ENCODE measurements around the gene CCNT1.
"Not testable (repeated sequence)": the region's sequence is repeated elsewhere in the genome, so short reads cannot be mapped to it uniquely, and the experiment has no call there.

CCNT1 gene

GRCh38 chr12:48716493-48717251 lies at the start of gene CCNT1:
Gene CCNT1, minus strand, starts transcription at chr12:48716707. Its CDS starts 32 bp downstream, at chr12:48716675.
- DNase-seq: peak; percentile 100

DNA sequence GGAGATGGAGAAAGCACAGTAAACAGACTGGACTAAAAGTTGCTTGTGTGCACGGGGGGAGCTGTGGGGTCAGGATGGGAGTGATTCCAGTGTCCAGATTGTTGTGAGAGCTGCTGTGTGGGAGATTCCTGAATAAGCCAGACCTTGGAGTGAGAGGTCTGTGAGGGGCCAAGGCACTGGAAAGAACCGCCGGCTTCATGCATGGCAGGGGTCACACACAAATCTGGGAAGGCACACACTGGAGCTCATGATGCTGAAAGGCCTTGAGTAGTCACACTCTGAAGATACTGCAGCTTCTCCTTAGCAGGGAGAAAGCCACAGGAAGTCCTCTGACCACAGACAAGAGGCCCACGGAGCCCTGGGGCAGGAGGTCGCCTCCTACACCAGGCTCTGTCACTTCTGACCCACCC lies 49.3 kb upstream of the CCNT1 start:
- peak; percentile 69 for DNase-seq

- DNase-seq: no peak
Observed at GRCh38 chr12:48764521-48764920, 48.0 kb upstream of the CCNT1 start.

DNA sequence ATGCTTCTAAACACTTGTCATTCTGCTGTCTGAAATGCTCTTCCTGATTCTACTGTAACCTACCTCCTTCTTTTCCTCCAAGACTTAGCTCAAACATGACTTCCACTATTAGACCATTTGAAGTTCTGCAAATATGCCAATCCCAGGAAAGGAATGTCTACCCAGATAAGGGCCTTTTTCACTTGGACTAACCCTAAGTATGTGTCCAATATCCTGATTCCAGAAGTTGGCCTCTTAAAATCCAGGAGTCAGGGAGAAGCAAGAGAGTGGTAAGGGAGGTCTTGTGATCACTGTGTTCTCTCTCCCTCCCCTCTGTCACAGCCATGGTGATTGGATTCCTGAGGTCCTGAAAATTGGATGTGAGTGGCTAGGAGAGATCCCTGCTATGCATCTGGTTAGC lies 42.2 kb upstream of the CCNT1 start:
- no peak for DNase-seq

DNA sequence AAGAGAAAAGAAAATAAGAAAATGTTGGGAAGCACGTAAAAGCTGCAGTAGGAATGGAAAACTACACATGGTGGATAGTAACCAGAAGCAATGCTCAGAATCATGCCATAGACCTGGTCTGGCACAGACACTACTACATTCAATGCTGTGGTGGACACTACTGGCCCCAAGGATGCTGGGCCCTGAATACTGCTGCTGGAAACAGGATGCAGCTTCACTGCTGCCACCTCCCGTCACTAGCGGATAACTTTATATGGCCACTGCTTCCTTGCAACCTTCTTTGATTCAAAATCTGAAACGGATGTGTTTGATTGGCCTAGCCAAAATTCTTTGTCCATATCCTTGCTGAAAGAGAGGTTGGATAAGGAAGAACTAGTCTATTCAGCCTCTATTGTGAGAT lies 41.7 kb upstream of the CCNT1 start:
- no peak for DNase-seq

GRCh38 chr12:48750769-48751356 lies 34.4 kb upstream of the CCNT1 start:
- DNase-seq: no peak

- no peak for DNase-seq
Observed at GRCh38 chr12:48750215-48750614, 33.7 kb upstream of the CCNT1 start.

DNA sequence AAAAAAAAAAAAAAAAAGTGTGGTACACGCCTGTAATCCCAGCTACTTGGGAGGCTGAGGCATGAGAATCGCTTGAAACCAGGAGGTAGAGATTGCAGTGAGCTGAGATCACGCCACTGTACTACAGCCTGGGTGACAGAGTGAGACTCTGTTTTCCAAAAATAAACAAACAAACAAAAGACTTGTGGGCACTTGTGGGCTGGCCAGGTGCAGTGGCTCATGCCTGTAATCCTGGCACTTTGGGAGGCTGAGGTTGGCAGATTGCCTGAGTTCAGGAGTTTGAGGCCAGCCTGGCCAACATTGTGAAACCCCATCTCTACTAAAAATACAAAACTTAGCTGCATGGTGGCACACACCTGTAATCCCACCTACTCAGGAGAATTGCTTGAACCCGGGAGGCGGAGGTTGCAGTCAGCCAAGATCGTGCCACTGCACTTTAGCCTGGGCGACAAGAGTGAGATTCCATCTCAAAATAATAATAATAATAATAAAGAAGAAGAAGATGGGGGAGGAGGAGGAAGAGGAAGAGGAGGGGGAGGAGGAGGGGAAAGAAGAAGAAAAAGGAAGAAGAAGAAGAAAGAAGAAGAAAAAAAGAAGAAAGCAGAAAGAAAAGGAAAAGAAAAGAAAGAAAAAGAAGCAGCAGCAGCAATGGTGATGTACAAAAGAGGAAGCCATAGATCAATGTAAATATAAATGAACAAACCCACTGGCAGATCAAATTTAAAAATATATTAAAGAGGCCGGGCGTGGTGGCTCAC lies 27.9 kb upstream of the CCNT1 start:
- no peak for DNase-seq

DNA sequence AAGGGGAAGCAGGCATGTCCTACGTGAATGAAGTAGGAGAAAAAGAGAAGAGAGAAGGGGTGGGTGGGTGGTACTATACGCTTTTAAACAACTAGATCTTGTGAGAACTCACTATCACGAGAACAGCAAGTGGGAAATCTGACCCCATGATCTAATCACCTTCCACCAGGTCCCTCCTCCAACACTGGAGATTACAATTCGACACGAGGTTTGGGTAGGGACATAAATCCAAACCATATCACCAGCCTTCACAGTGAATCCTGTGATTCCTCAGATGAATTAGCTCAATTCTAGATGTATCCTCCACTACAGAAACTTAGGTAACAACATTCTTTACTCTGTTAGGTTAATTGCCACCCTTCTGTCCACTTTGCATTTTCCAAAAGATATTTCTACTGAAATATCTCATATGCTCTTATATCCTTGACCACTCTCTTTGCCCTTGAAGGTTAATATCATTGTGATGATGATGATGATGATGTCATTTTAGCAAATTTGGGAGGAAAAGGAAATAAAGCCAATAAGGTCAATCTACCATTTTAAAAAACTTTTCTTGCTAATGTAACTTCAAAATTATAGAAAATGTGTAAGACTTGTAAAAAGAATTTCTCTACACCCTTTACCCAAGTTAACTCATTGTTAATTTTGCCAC lies 23.2 kb upstream of the CCNT1 start:
- no peak for DNase-seq

DNA sequence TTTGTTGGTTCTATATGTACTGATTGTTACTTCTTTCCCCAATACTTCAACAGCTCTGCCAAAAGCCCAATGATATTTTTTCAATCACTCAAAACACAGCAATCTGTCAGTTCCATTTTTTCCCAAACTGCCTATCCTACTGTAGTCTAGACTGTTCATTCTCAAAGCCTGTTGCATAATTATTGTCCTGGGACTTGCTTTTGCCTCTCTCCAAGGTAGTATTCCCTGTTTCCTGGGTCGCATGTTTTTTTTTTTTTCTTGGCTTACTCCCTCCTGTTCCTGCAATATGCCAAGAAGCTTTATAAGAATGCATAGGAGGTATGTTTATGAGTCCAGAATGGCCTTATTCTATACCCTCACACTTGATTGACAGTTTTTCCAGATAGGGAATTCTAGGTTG lies 19.9 kb upstream of the CCNT1 start:
- no peak for DNase-seq

GRCh38 chr12:48728807-48729206 lies 12.3 kb upstream of the CCNT1 start:
- no peak for DNase-seq

GRCh38 chr12:48720737-48721136 lies 4.2 kb upstream of the CCNT1 start:
- not testable (repeated sequence) for DNase-seq

- not testable (repeated sequence) for DNase-seq
Observed at GRCh38 chr12:48720171-48720570, 3.7 kb upstream of the CCNT1 start.

- not testable (repeated sequence) for DNase-seq
Observed at GRCh38 chr12:48719002-48719401, 2.5 kb upstream of the CCNT1 start.

DNA sequence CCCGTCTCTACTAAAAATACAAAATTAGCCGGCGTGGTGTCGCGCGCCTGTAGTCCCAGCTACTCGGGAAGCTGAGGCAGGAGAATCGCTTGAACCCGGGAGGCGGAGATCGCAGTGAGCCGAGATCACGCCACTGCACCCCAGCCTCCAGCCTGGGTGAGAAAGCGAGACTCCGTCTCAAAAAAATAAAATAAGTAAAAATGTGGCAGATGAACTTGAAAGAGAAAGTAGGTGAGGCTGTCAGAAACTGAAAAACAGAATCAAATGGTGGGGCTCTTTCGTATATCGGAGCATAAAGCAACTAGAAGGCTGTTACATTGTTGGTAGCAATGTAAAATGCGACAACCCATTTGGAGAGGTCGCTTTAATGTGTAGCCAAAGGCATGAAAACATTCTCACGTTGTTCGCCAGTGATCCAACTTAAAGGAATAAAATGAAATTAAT lies 767 bp upstream of the CCNT1 start:
- DNase-seq: peak; percentile 48

DNA sequence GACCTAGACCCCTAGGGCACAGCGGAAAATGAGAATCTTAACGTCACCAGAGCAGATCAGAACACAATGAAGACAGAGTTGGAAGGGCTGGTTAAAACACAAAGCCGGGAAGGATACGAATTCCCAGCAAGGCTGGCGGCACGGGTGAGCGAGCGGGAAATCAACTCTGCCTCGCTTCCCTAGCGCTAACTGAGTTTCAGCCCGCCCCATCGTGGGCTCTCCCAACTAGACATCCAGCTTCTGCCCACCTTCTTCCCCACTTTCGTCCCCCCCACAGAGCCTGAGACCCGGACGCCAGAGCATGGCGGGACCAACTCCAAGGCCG lies 377 bp downstream of the CCNT1 start:
- DNase-seq: no peak

DNA sequence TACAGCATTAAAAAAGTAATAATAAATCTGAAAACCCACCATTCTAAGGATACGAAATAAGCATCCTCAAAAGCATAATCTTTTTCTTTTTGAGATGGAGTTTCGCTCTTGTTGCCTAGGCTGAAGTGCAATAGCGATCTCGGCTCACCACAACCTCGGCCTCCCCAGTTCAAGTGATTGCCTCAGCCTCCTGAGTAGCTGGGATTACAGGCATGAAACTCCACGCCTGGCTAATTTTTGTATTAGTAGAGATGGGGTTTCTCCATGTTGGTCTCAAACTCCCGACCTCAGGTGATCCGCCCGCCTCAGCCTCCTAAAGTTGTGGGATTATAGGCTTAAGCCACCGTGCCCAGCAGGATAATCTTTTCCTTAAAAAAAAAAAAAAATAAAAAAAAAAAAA lies 4.3 kb downstream of the CCNT1 start:
- DNase-seq: no peak

DNA sequence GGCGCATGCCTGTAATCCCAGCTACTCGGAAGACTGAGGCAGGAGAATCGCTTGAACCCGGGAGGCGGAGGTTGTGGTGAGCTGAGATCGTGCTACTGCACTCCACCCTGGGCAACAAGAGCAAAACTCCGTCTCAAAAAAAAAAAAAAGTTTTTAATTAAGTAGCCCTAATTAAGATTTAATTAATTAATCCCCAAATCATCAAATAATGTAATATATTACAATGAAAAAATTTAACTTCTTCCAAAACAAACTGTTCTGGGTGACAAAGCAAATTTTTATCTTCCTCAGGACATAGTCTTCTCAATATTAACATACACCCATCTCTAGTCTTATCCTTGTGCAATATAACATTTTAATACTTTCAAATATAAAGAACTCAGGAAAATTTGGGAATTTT lies 17.7 kb downstream of the CCNT1 start:
- DNase-seq: not testable (repeated sequence)

DNA sequence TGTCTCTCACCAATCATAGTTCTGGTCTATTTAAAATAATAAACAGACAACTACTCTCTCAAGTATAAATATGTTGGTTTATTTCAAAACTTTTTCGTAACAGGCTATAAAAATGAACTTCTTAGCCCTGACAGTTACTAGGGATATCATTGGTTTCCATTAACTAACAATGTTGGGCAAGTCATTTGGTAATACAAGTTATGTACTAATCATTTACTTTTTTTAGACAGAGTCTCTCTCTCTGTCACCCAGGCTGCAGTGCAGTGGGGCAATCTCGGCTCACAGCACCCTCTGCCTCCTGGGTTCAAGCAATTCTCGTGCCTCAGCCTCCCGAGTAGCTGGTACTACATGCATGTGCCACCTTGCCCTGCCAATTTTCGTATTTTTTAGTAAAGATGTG lies 19.9 kb downstream of the CCNT1 start:
- DNase-seq: no peak

DNA sequence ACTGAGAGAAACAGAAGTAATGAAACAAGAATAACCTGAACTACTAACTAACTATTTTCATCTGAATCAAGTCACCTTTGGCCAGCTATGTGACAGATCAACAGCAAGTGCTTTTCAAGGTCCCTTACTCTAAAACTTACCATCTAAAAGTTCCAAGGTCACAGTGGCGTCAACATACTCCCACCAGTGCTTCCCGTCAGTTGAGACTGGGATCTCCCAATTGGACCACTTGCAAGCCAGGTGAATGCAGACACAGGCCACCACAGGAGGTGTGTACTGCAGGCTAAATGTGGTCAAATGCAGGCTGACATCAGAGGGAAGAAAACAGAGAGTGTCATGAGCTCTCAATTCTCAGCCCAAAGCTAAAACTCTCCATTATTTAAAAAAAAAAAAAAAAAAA lies 20.6 kb downstream of the CCNT1 start:
- DNase-seq: no peak

DNA sequence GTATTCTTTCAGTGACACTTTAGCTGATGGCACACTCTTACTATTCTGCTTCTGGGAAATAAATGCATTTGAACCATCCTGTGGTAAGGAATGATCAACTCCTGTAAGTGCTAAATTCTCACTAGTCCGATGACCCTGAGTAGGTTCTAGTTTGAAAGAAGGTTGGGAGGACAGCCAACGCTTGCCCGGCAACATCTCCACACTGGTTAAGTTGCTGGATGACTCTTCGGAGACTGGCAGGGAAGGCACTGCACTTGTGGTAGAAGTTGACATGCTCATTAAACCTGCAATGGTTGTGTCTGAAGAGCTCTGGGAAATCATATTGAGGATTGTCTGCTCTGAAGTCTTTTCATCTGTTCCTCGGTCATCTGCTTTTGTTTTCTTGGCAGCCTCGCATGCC lies 22.5 kb downstream of the CCNT1 start:
- no peak for DNase-seq

DNA sequence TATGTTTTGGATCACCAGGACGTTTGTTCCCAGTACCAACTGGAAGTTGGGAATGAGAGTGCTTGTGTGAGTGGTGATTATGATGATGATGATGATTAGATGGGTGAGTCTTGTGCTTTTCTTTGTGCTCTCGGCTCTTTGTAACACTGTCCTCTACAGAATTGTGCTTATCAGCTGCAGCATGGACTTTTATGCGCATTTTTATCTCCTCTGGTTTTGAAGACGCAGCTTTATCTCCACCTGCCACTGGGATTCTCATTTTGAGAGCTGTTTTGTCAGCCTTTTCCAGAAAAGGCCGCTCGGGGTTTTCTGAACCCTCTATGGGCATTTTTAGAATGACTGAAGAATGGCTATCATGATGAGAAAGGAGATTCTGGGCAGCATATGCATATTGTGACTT lies 22.9 kb downstream of the CCNT1 start:
- peak; percentile 82 for DNase-seq

DNA sequence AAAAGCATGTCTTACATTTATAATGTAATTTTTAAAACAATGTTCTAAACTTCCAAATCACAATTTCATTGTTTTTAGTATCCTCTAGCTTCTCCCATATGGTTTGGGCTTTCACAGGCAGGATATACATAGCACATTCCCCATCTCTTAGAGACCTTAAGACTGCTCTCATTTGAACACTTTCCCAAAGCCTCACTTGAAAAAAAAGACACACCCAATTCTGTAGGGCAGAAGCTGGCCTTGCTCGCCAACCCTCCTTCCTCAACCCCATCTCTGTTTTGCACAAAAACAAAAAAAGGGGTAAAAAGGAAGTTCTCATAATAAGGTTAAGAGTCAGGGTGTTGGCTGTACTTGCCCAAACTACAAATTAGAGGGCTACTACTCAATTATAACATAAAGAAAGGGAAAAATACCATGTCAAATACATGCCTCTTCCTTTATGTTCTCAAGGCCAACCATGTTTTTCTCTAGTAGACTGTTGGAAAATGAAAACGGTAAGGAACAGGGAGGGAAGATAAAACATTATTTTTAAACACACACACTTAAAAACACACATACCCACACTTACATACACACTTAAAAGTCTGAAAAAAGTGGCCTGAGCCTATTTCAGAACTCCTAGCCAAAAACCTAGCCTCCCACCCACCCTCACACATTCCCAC lies 24.6 kb downstream of the CCNT1 start:
- no peak for DNase-seq
